Spleen (tissue), 7 donors: ENCODE results near the gene MOXD1.

Experiments
- CTCF ChIP-seq, 11 experiments: fragments of 200-600 bp in 7 of 11; fragments of 450-650 bp in 4 of 11; sonication (generic) in 4 of 11; IDR thresholded peaks in 8 of 11; conservative IDR thresholded peaks in 3 of 11; 1 replicate in 7 of 11; 2 replicates in 4 of 11; pipeline versions ENCODE4 v1.4.0 to v1.8.0; 2016 to 2021; ENCODE audit warnings: antibody characterized with exemption in 11 of 11, inconsistent platforms in 4 of 11, mild to moderate bottlenecking in 1 of 11
- POLR2A ChIP-seq, 3 donors: fragments of 450-650 bp; IDR thresholded peaks; one replicate each; pipeline ENCODE4 v1.5.1; 2017; ENCODE audit warnings: antibody characterized with exemption in 3 of 3, mild to moderate bottlenecking in 1 of 3
- POLR2AphosphoS5 ChIP-seq, 3 donors: sonication (generic); formaldehyde crosslinking; IDR thresholded peaks; one replicate each; pipeline ENCODE4 v1.5.1; 2017; ENCODE audit warnings: antibody characterized with exemption in 3 of 3
- donor health status: DM: no; HTN: no; CAD: no; lungs with moderate emphysema.
- donor health status: DM: no; HTN: no; CAD: no.
- donor health status: DM: no; HTN: no; CAD: no.

- TF ChIP-seq CTCF (IDR thresholded peaks at IDR 0.05 in 8 of 11, conservative IDR thresholded peaks at IDR 0.05 in 3 of 11): no peak
- TF ChIP-seq POLR2AphosphoS5 (IDR thresholded peaks at IDR 0.05): no peak
- TF ChIP-seq POLR2A (IDR thresholded peaks at IDR 0.05): no peak
Measured at GRCh38 chr6:132322398-132322797, 78.9 kb downstream of the MOXD1 start.
